ENCODE results near the gene BAZ2A. TPM values are rescaled to one million over a fixed set of nuclear protein-coding genes. Genes with fewer than 3 reads are reported as not detected.
"Not testable (repeated sequence)": the region's sequence is repeated elsewhere in the genome, so short reads cannot be mapped to it uniquely, and the experiment has no call there.

Gene BAZ2A
- total RNA-seq, 1 experiment from 2014 or later, result 126 TPM

DNA sequence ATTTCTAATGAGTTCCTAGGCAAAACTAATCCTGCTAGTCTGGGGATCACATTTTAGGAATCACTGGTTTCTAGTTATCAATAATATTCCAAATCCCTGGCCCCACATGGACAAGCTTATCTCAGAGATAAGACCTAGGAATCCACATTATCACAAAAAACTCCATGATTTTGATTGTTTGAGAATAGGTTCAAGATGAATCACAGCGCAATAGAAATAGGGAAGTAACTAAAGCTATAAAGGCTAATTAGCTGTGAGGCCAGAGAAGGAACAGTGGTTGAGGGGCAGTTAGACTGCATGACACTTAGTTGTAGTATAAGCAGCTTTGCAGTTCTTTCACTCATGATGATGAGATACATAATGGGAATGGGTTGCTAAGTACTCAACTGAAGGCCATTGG lies 28.8 kb upstream of the BAZ2A start:
- intact Hi-C loops (cut with micrococcal nuclease; ENCODE audit: unreplicated experiment), result no loop called here
- no peak for DNase-seq (ENCODE audit: low spot score)
- TF ChIP-seq, protein P1, sequence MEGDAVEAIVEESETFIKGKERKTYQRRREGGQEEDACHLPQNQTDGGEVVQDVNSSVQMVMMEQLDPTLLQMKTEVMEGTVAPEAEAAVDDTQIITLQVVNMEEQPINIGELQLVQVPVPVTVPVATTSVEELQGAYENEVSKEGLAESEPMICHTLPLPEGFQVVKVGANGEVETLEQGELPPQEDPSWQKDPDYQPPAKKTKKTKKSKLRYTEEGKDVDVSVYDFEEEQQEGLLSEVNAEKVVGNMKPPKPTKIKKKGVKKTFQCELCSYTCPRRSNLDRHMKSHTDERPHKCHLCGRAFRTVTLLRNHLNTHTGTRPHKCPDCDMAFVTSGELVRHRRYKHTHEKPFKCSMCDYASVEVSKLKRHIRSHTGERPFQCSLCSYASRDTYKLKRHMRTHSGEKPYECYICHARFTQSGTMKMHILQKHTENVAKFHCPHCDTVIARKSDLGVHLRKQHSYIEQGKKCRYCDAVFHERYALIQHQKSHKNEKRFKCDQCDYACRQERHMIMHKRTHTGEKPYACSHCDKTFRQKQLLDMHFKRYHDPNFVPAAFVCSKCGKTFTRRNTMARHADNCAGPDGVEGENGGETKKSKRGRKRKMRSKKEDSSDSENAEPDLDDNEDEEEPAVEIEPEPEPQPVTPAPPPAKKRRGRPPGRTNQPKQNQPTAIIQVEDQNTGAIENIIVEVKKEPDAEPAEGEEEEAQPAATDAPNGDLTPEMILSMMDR (conservative IDR thresholded peaks at IDR 0.05; ENCODE audit: low read depth, low read length), result no peak
- TF ChIP-seq EZH2 (IDR thresholded peaks at IDR 0.05; ENCODE audit: borderline replicate concordance, low read depth, low read length, poor library complexity, severe bottlenecking), result no peak
- H3K9me3 ChIP-seq (ENCODE audit: low read depth, low read length, poor library complexity, severe bottlenecking), result peaks cover 4% of the 10 kb centered on the region
- ChIA-PET POLR2A (ENCODE audit: low non-redundant PET) (no interaction called here), CTCF (no interaction called here)
- H3K4me3 ChIP-seq (ENCODE audit: low read depth, low read length, poor library complexity, severe bottlenecking), result no peak overlapping the region
- H3K36me3 ChIP-seq (ENCODE audit: insufficient read depth, low read length, poor library complexity, severe bottlenecking), result peaks cover 13% of the 10 kb centered on the region
- H3K4me1 ChIP-seq (ENCODE audit: insufficient read depth, low read length, poor library complexity, severe bottlenecking), result no peaks in the 10 kb centered on the region
- no peaks in the 10 kb centered on the region for H3K27me3 ChIP-seq (replicated peaks; ENCODE audit: insufficient read depth, low read depth, low read length, poor library complexity)
- H3K27ac ChIP-seq (ENCODE audit: low read depth, low read length, poor library complexity, severe bottlenecking), result no peak overlapping the region
- BruUV-seq (replicated peaks), result no TSS peak

DNA sequence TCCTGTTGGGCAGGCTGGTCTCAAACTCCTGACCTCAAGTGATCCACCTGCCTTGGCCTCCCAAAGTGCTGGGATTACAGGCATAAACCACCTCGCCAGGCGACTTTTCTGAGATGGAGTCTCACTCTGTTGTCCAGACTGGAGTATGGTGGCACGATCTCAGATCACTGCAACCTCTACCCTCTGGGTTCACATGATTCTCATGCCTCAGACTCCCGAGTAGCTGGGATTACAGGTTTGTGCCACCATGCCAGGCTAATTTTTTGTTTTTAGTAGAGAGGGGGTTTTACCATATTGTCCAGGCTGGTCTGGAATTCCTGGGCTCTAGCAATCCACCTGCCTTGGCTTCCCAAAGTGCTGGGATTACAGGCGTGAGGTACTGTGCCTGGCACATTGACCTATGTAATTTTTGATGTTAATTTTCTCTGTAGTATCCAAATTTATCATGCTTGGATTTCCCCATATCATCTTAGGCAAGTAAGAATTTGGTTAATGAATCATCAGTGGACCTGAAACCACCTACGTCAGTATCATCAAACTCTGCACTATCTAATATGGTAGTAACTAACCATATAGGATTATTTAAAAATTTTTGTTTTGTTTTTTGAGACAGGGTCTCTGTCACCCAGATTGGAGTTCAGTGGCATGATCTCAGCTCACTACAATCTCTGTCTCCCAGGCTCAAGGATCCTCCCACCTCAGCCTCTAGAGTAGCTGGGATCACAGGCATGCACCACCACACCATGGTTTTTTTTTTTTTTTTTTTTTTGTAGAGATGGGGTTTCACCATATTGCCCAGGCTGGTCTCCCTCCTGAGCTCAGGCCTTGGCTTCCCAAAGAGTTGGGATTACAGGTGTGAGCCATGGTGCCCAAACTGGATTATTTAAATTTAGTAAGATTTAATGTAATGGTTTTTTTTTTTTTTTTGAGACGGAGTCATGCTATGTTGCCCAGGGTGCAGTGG lies 27.6 kb upstream of the BAZ2A start:
- CTCF ChIA-PET, result no interaction called here
- Histone ChIP-seq H3K36me3 (ENCODE audit: insufficient read depth, low read length, poor library complexity, severe bottlenecking) (peaks cover 1% of the 10 kb centered on the region), H3K27me3 (replicated peaks; ENCODE audit: insufficient read depth, low read depth, low read length, poor library complexity) (no peaks in the 10 kb centered on the region), H3K4me3 (ENCODE audit: low read depth, low read length, poor library complexity, severe bottlenecking) (no peak overlapping the region), H3K27ac (ENCODE audit: low read depth, low read length, poor library complexity, severe bottlenecking) (no peak overlapping the region), H3K9me3 (ENCODE audit: low read depth, low read length, poor library complexity, severe bottlenecking) (peaks cover 5% of the 10 kb centered on the region), H3K4me1 (ENCODE audit: insufficient read depth, low read length, poor library complexity, severe bottlenecking) (no peaks in the 10 kb centered on the region)
- TF ChIP-seq, protein P1 (conservative IDR thresholded peaks at IDR 0.05; ENCODE audit: low read depth, low read length), result no peak
- no peak for TF ChIP-seq EZH2 (IDR thresholded peaks at IDR 0.05; ENCODE audit: borderline replicate concordance, low read depth, low read length, poor library complexity, severe bottlenecking)
- intact Hi-C loops (cut with micrococcal nuclease; ENCODE audit: unreplicated experiment), result no loop called here
- DNase-seq (ENCODE audit: low spot score), result no peak
- POLR2A ChIA-PET (ENCODE audit: low non-redundant PET), result interaction anchor here (0.7 kb wide), 1 partner anchor 68 kb away, joined by 13 read pairs; the partner anchor contains the start of gene NACA
- BruUV-seq (replicated peaks), result no TSS peak

DNA sequence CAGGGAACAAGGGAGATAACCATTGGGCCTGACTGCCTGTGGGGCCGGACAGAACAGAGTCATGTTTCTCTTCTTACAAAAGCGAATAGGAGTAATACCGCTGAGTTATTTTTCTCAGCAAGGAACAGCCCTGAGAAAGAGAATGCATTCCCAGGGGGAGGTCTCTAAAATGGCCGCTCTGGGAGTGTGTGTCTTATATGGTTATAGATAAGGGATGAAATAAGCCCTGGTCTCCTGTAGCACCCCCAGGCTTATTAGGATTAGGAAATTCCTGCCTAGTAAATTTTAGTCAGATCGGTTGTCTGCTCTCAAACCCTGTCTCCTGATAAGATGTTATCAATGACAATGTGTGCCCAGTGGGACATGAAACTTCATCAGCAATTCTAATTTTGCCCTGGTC lies 23.7 kb upstream of the BAZ2A start:
- POLR2A ChIA-PET (ENCODE audit: low non-redundant PET); intact Hi-C loops (cut with micrococcal nuclease; ENCODE audit: unreplicated experiment): not testable (repeated sequence)

DNA sequence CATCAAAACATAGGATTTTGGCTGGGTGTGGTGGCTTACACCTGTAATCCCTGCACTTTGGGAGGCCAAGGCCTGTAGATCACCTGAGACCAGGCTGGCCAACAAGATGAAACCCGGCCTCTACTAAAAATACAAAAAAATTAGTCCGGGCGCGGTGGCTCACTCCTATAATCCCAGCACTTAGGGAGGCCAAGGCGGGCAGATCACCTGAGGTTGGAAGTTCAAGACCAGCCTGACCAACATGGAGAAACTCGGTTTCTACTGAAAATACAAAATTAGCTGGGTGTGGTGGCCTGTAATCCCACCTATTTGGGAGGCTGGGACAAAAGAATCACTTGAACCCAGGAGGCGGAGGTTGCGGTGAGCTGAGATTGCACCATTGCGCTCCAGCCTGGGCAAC lies 17.9 kb upstream of the BAZ2A start:
- POLR2A ChIA-PET (ENCODE audit: low non-redundant PET); BruUV-seq (replicated peaks); H3K27me3 ChIP-seq (replicated peaks; ENCODE audit: insufficient read depth, low read depth, low read length, poor library complexity); DNase-seq (ENCODE audit: low spot score); H3K4me3 ChIP-seq (ENCODE audit: low read depth, low read length, poor library complexity, severe bottlenecking); H3K27ac ChIP-seq (ENCODE audit: low read depth, low read length, poor library complexity, severe bottlenecking); CTCF ChIA-PET; intact Hi-C loops (cut with micrococcal nuclease; ENCODE audit: unreplicated experiment); H3K9me3 ChIP-seq (ENCODE audit: low read depth, low read length, poor library complexity, severe bottlenecking): not testable (repeated sequence)
- H3K36me3 ChIP-seq (ENCODE audit: insufficient read depth, low read length, poor library complexity, severe bottlenecking), result peaks cover 19% of the 10 kb centered on the region
- peaks cover 13% of the 10 kb centered on the region for H3K4me1 ChIP-seq (ENCODE audit: insufficient read depth, low read length, poor library complexity, severe bottlenecking)

More for the DNA sequence above, 23.7 kb upstream of the BAZ2A start:
- not testable (repeated sequence) for H3K36me3 ChIP-seq (ENCODE audit: insufficient read depth, low read length, poor library complexity, severe bottlenecking); BruUV-seq (replicated peaks); H3K4me3 ChIP-seq (ENCODE audit: low read depth, low read length, poor library complexity, severe bottlenecking); H3K4me1 ChIP-seq (ENCODE audit: insufficient read depth, low read length, poor library complexity, severe bottlenecking); DNase-seq (ENCODE audit: low spot score); H3K27me3 ChIP-seq (replicated peaks; ENCODE audit: insufficient read depth, low read depth, low read length, poor library complexity); H3K9me3 ChIP-seq (ENCODE audit: low read depth, low read length, poor library complexity, severe bottlenecking); H3K27ac ChIP-seq (ENCODE audit: low read depth, low read length, poor library complexity, severe bottlenecking)
- CTCF ChIA-PET, result interaction anchor here (0.6 kb wide), 1 partner anchor 20 kb away, joined by 9 read pairs; no protein-coding TSS in a partner anchor

Data from A673 (cell line).